ENCODE measurements around the gene ETF1.
A peak's percentile ranks its signal among the peaks of the same experiment; 100 is the strongest.
"Not testable (repeated sequence)": the region's sequence is repeated elsewhere in the genome, so short reads cannot be mapped to it uniquely, and the experiment has no call there.

Gene ETF1

DNA sequence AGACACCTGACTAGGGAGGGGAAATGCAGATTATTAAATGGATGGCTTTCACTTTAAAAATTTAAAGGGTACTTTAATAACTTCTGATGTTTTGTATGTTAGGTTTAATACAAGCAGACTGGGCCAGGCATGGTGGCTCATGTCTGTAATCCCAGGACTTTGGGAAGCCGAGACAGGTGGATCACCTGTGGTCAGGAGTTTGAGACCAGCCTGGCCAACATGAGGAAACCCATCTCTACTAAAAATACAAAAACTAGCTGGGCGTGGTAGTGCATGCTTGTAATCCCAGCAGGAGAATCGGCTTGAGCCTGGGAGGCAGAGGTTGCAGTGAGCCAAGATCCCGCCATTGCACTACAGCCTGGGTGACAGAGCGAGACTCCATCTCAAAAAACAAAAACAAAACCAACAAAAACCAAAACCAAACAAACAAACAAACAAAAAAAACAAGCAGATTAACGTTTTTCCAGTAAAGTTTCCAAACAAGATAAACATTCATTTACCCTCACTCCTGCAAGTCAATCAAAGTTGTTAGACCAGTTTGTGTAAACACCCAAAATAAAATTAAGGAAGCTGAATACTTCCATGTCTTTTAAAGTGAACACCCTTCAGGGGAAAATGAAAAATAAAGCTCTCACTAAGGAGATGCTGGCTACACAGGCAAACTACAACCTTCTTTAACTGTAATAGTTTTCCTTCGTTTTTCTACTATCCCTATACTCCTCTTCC is 14.1 kb downstream of the ETF1 start:
- no peak for DNase-seq (ENCODE audit: low read depth)

DNA sequence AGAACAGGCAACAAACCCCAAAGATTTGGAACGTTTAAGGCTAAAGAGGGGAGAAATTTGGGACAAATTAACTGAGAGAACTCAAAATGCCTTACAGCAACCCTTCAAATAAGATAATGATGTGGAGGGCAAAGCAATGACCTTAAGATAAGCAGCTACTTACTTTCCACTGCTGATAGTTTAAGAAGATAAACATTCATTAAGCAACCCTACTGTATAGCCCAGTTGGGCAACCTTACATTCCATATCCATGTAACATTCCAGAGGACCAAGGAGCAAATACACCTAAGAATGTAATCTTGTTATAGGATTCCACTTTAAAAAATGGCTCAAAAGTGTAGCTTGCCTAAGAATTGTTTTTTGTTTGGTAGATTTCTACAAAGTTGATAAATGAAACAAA is 14.8 kb downstream of the ETF1 start:
- no peak for DNase-seq (ENCODE audit: low read depth)

DNA sequence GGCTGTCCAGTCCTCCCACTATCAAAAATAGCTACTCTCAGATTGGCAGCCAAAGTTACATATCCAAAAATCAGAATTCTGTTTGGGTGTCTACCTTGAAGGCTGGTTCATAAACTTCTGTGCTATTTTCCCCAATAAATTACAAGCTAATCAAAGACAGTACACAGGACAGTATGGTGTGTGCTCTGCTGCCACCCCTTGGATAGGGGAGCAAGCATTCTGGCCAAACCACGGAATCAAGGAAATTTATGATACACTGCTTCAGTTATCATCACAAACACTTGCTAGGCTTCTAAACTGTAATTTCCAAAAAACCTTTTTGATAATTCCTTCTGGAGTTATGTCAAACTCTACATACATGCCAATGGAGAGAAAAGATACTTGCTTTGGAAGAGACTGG is 15.9 kb downstream of the ETF1 start:
- DNase-seq (ENCODE audit: low read depth), result no peak

DNA sequence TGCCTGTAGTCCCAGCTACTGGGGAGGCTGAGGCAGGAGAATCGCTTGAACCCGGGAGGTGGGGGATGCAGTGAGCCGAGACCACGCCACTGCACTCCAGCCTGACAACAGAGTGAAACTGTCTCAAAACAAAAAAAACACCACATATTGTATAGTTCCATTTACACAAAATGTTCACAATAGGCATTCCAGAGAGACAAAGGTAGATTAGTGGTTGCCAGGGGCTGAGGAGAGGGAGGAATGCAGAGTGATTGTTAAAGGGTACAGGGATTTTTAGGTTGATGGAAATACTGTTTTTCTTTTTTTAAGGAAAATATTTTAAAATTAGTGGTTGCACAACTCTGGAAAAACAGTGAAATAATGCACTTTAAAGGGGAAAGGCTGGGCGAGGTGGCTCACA is 19.6 kb downstream of the ETF1 start:
- DNase-seq (ENCODE audit: low read depth), result no peak

DNA sequence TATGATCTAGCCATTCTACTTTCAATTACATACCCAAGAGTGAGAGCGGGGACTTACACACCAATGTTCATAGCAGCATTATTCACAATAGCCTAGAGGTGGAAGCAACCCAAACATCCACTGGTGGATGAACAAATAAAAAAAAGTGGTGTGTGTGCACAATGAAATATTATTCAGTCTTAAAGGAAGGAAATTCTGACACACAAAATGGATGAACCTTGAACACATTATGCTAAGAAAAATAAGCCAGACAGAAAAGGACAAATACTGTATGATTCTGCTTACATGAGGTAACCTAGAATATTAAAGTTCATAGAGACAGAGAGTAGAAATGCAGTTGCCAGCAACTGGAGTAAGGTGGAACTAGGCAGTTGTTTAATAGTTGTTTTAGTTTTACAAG is 22.1 kb downstream of the ETF1 start:
- no peak for DNase-seq (ENCODE audit: low read depth)

DNA sequence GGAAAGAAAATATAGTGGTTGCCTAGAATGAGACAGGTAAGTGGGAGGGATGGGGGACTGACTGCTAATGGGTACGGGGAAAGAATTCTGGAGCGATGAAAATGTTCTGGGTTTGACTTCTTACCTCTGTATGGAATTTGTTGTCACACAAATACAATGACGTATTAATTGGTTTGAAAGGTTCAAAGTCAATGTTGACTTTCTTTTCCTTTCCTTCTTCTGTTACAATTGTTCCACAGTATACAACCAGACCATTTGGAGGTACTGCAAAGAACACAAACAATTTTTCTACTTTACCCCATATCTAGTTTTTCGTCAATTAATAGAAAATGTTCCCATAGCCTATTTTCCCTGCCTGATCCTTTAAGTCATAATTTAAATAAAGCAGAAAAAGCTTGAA is 25.6 kb downstream of the ETF1 start:
- DNase-seq (ENCODE audit: low read depth), result no peak

DNA sequence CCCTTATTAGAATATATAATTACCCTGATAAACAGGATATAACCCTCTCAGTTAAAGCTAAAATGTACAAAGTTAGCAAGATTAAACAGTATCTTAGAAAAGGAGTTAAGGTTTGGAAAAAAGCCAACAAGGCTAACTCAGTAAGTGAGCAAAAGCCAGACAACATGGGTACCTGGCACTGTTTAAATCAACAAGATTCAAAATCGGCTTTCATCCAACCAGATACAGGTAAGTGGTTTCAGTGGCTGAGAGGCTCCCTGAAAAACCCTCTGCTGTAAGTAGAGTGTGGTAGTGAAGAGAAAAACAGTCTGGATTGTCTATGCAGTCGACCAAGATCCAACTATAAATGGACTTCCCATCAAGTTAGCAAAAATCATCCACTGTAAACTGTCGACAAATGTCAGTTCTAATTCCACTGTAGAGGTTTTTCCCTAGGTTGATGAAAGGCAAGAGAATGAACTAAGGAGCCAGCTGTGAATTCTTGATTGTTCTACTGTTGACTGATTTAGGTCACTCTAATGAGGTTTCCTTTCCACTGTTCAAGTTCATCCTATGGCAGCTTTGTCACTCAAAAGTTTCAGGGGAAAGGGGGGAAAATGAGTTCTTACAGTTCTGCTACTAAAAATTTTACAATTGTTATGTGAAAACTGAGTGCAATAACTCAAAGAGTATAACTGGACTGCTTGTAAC is 27.3 kb downstream of the ETF1 start:
- DNase-seq (ENCODE audit: low read depth), result no peak

DNA sequence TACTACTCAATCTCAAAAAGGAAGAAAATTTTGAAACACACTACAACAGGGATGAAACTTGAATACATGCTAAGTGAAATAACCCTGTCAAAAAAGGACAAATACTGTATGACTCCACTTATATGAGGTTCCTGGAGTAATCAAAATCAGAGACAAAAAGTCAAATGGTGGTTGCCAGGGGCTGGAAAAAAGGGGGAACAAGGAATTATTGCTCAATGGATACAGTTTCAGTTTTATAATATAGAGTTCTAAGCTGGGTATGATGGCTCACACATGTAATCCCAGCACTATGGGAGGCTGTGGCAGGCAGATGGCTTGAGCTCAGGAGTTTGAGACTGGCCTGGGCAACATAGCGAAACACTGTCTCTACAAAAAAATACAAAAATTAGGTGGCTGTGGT is 29.0 kb downstream of the ETF1 start:
- DNase-seq (ENCODE audit: low read depth), result no peak

DNA sequence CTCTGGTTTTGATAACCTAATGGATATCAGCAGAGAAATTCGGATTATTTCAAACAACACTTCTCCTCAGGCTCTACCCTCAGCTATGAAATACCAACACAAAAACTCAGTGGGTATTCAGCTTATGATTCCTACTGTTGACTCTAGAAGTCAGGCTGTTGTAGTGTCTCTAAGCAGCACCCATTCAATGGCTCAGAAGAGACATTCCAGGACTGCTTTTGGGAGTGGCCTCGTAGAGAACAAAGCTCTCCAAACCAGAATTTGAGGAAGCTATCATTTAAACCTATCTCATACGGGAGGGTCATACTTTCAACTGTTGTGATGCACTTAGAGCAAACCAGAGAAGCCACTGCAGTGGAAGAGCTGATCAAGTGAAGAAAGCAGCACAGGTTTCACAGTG is 34.1 kb downstream of the ETF1 start:
- no peak for DNase-seq (ENCODE audit: low read depth)

DNA sequence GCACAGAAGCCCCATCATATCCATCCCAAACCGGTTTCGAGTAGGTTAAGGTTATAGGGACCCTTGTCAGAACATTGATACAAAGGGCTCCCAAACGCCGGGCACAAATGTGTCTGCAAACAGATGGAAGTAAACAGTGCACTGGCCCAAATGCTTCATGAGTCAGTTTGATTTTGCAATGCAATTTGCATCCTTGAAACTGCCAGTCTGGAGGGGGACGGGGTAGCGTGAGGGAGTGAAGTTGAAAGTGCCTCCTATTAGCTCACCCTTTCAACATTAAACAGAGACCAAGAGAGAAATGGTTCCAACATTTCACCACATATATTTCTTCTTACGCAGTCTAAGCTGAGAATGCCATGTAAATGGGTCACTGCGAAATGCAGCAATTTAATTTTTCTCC is 35.6 kb downstream of the ETF1 start:
- not testable (repeated sequence) for DNase-seq (ENCODE audit: low read depth)

DNA sequence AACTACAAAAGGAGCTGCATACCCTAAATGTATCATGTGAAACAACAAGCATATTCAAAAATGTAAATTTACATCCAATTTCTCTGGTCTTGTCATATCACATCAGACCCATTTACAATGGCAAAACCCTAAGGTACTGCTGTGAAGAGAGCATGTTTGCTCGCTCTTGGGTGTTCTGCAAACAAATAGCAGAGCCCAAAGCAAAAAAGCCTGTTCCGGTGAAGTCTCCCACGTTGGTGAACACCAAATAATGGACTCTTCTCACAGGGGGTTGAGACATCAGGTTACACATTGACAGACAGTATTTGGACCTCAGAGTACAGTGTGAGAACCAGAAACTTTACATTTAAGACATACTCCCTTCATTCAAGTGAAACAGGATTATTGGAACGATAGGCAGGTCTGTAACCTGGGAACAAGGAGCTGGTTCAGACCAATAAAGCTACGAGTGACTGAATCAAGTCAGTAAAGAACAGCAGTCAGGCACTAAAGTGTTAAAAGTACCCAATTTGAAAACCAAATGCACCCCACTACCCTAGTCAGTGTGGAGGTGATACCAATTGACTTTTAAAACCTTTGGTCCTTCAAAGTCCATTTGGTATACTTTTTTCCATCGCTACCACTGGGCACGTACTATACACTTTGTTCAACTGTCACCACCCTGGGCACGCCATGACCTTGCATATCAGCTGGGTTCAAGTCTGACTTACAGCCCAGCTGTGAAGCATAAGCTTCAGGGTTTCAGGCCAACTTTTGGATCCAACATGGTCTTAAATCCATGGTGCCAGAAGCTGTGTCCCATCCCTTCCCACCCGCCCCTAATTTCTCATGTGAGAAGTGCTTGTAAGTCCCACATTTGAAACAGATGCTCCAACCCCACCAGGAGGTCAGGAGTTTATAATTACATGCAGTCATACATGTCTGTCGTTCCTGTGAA is 36.4 kb downstream of the ETF1 start:
- DNase-seq (ENCODE audit: low read depth), result no peak

DNA sequence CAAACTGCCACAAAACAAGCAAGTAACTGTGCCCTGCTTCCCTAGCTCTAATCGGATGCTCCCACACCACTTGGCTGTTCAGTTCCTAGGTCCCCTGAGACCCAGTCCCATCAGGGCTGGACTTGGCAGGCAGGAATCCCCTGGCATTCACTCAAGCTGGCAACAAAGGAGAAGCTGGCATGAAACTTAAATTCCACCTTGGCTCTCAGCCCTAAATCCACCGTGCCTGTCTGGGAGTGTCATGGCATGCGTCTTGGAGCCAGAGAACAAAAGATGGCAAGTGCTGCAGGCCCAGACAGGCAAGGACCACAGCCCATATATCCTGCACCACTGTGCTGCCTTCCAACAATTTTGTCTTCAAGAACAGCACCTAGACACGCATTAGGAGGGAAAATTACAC is 38.2 kb downstream of the ETF1 start:
- no peak for DNase-seq (ENCODE audit: low read depth)

DNA sequence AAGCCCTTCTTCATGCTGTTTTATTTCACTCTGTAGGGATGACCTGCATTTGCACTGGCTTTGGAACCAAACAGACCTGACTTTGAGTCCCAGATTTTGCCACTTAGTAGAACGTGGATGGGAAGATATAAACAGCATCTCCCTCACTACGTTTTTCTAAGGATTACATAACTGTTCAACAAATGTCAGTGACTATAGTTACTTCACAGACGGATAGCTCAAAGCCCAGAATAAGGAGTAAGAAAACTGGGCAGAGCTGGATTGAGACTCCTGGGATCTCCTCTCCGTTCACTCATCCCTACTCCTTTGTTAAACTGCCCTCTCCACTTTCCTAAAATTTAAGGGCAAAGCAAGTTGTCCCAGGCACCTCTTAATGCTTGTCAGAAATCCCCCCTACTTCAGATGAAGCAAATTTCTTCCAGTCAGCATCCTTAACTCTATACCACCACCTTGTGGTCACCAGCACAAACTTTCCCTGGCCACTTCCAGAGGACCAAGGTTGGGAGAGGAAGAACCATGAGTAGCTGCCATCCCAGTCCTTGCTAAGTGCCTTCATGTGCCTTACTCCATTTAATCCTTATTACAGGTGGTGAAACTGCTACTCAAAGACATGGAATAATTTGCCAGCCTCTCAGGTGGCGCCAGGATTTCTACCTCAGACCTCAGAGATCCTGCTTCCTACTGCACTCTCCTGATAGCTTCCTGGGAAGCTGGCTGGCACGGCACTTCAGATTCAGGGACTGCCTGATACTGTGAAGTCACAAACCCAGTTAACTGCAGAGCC is 39.4 kb downstream of the ETF1 start:
- no peak for DNase-seq (ENCODE audit: low read depth)

DNA sequence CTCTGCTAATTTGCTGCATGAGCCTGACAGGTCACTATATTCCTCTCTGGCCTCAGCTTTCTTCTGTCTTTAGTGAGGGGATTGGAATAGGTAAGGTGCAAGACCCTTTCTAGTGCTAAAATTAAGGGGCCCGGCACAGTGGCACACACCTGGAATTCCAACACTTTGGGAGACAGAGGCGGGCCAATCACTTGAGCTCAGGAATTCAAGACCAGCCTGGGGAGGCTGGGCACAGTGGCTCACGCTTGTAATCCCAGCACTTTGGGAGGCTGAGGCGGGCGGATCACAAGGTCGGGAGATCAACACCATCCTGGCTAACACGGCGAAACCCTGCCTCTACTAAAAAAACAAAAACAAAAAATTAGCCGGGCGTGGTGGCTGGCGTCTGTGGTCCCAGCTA is 40.5 kb downstream of the ETF1 start:
- no peak for DNase-seq (ENCODE audit: low read depth)

DNA sequence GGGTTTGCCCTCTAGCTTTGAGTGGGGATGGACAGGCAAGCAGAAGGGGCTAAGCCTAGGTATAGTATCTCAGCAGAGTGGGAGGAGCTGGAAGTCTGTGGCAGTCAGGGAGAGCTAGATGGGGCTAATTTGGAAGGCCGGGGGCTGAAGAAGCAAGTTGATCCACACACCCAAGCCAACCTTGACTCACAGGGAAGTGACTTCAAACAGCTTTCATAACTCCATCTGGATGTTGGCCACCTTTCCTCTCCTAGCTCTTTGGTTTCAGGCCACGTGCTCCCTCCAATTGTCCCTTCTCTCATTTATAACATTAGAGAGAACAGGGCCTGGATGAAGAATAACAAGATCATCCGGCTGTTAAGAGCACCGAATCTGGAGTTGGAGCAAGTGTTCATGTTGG is 40.9 kb downstream of the ETF1 start:
- DNase-seq (ENCODE audit: low read depth), result no peak

DNA sequence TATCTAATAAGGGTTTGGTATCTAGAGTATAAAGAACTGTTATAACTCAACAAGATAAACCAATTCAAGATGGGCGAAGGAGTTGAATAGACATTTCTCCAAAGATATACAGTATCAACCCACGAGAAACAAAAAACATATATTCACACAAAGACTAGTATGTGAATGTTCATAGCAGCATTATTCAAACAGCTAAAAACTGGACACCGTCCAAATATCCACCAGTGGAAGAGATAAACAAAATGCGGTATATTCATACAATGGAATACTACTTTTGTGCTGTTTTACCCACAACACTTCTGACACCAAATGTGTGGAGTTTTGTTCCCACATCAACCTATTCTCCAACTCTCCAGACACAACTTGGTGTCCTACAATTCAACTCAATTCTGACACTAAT is 44.7 kb downstream of the ETF1 start:
- DNase-seq (ENCODE audit: low read depth), result no peak

DNA sequence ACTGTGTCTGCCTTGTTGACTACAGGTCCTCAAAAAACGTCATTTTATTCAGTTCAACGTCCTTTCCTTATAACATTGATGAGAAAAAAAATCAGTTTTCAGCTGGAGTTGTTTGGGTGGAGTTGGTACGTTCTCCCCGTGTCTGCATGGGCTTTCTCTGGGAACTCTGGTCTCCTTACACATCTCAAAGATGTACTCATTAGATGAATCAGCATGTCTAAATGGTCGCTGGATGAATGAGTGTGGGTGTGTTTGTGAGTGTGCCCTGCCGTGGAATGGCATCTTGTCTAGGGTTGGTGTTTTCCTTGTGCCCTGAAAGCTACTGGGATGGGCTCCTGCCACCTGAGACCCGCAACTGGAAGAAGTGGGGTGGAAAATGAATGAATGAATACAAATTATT is 47.7 kb downstream of the ETF1 start:
- no peak for DNase-seq (ENCODE audit: low read depth)

DNA sequence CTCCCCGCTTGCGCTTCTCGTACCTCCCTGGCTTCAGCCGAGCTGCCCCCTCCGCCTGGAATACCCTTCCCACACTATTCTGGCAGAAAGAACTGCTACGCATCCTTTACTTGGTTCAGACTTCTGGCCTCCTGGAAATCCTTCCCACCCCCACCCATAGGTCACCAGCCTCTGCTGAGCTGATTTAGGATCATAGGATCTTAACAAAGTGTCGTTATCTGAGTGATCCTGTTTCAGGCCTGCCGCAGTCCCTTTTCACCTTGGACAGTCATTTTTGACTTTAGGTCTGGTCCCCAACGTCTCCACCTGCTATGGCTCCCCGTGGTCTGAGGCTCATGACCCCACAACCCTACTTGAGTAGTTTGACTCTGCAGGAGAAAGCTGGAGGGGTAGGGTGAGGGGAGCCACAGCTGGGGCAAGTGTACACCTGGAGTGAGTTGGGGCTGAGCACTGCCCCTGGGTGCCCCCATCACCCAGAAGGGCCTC is 50.4 kb downstream of the ETF1 start:
- DNase-seq (ENCODE audit: low read depth), result no peak

DNA sequence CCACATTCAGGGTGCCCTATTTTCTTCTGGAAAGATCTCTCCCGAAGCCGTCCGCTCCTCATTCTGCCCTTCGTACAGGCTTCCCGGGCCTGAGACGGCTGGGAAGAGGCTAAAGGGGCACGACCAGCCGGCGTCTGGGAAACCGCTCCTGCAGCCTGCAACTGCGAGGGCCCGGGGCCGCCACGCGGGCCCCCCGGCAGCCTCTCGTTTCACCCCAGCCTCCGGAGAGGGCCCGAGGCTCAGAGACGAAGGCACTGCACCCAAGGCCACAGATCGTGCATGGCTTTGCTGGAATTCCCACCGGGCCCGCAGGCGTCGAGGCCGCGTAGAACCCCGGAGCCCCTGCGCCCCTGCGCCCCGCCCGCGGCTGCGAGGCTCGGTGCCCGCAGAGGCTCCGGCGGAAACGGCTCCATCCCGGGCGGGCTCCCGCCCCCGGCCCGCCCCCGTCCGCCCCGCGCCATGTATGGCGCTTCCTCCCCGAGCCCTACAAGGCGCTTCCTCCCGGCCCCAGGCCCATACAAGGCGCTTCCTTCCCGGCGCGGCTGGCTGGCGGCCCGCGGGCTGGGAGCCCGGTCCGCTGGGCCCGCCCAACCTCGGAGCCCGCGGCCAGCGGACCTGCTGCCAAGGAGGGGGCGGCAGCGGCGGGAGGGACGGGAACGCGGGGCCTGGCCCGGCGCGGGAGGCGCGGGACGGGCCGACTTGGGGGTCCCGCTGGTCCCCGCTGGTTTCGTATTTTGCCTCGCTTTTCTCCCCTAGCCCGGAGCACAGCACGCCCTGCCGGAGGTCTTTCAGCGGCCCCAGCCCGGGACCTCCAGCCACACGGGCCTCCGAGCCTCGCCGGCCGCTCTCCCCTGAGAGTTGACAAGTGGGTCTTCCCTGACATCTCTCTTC is 51.1 kb downstream of the ETF1 start:
- peak; percentile 26 for DNase-seq (ENCODE audit: low read depth)

DNA sequence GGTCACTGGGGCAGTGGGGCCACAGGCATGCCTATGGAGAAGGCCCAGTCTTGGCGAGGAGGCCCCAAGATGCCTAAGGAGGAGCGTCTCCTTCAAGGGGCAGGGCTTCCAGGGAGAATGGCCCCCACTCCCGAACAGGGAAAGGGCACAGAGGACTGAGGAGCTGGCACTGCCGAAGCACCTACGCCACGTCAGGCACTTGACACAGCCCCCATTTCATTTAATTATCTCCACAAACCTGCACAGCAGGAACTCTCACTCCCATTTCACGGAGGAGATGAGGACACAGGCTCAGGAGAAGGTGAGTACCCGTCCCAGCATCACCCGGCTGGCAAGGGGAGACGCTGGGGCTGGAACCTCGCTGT is 51.8 kb downstream of the ETF1 start:
- DNase-seq (ENCODE audit: low read depth), result no peak
